Neural progenitor cell (in vitro differentiated cells): ENCODE measurements around the gene RNF115.

Experiments used
- EZH2 ChIP-seq: fragments of 200-600 bp; sonication (generic); IDR thresholded peaks from 2 replicates; pipeline ENCODE4 v1.6.1; 2017; ENCODE audit warnings: antibody characterized with exemption, mild to moderate bottlenecking, moderate library complexity
- TF ChIP-seq, protein P1 (sequence below): fragments of 200-600 bp; sonication (generic); IDR thresholded peaks from 2 replicates; pipeline ENCODE4 v1.5.1; 2017; ENCODE audit warnings: antibody characterized with exemption, mild to moderate bottlenecking

DNA sequence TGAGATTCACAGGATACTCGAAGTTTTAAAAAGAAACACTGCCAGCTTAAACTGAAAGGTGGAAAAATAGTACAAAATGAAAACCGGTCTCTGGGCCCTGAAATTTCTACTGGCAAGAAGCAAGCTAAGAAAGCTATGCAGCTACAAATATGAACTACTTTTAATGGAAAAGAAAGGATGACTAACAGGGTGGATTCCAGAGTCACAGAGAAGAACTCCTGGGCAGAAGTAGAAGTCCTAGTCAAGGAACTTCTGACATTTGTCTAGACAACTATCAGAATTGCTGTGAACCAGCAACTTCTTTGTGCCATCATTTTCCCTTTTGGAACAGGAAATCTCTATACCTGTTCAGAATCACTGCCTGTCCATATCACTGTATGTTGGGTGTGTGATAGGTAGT is 66.5 kb downstream of the RNF115 start:
- TF ChIP-seq, protein P1, sequence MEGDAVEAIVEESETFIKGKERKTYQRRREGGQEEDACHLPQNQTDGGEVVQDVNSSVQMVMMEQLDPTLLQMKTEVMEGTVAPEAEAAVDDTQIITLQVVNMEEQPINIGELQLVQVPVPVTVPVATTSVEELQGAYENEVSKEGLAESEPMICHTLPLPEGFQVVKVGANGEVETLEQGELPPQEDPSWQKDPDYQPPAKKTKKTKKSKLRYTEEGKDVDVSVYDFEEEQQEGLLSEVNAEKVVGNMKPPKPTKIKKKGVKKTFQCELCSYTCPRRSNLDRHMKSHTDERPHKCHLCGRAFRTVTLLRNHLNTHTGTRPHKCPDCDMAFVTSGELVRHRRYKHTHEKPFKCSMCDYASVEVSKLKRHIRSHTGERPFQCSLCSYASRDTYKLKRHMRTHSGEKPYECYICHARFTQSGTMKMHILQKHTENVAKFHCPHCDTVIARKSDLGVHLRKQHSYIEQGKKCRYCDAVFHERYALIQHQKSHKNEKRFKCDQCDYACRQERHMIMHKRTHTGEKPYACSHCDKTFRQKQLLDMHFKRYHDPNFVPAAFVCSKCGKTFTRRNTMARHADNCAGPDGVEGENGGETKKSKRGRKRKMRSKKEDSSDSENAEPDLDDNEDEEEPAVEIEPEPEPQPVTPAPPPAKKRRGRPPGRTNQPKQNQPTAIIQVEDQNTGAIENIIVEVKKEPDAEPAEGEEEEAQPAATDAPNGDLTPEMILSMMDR, result no peak
- no peak for TF ChIP-seq EZH2
